SIG-M5 treated with dmso at 0.1 percent for 504 hours (cell line): ENCODE results near the gene EYS.
"Not testable (repeated sequence)": the region's sequence is repeated elsewhere in the genome, so short reads cannot be mapped to it uniquely, and the experiment has no call there.

Experiments used
- DNase-seq: peaks from one replicate; lab custom pipeline; 2025; ENCODE audit not compliant: unreplicated experiment; lab: John Stamatoyannopoulos, UW

EYS gene

GRCh38 chr6:64497634-64498033 lies 1209.4 kb downstream of the EYS start:
- no peak for DNase-seq

GRCh38 chr6:64489763-64490162 lies 1217.3 kb downstream of the EYS start:
- no peak for DNase-seq

- DNase-seq = no peak
Measured at GRCh38 chr6:64486578-64487351, 1220.3 kb downstream of the EYS start.

- no peak for DNase-seq
Measured at GRCh38 chr6:64483956-64484499, 1223.0 kb downstream of the EYS start.

- DNase-seq = no peak
Measured at GRCh38 chr6:64482631-64483030, 1224.4 kb downstream of the EYS start.

GRCh38 chr6:64479134-64479533 lies 1227.9 kb downstream of the EYS start:
- DNase-seq = no peak

- DNase-seq = no peak
Measured at GRCh38 chr6:64477391-64477790, 1229.6 kb downstream of the EYS start.

- no peak for DNase-seq
Measured at GRCh38 chr6:64476935-64477334, 1230.1 kb downstream of the EYS start.

GRCh38 chr6:64469405-64469804 lies 1237.6 kb downstream of the EYS start:
- not testable (repeated sequence) for DNase-seq

- DNase-seq = no peak
Measured at GRCh38 chr6:64467656-64468055, 1239.4 kb downstream of the EYS start.

- DNase-seq = no peak
Measured at GRCh38 chr6:64459411-64459944, 1247.5 kb downstream of the EYS start.

- not testable (repeated sequence) for DNase-seq
Measured at GRCh38 chr6:64448101-64448500, 1258.9 kb downstream of the EYS start.

- DNase-seq = no peak
Measured at GRCh38 chr6:64445038-64445437, 1262.0 kb downstream of the EYS start.

- no peak for DNase-seq
Measured at GRCh38 chr6:64439274-64439673, 1267.8 kb downstream of the EYS start.

GRCh38 chr6:64437996-64438395 lies 1269.0 kb downstream of the EYS start:
- DNase-seq = no peak

- no peak for DNase-seq
Measured at GRCh38 chr6:64429926-64430325, 1277.1 kb downstream of the EYS start.

- no peak for DNase-seq
Measured at GRCh38 chr6:64428186-64428585, 1278.8 kb downstream of the EYS start.

GRCh38 chr6:64415926-64416325 lies 1291.1 kb downstream of the EYS start:
- DNase-seq = no peak

- DNase-seq = no peak
Measured at GRCh38 chr6:64411226-64411625, 1295.8 kb downstream of the EYS start.

GRCh38 chr6:64409948-64410347 lies 1297.1 kb downstream of the EYS start:
- DNase-seq = no peak

GRCh38 chr6:64404396-64404795 lies 1302.6 kb downstream of the EYS start:
- DNase-seq = no peak

GRCh38 chr6:64383277-64383676 lies 1323.7 kb downstream of the EYS start:
- DNase-seq = no peak

- DNase-seq = no peak
Measured at GRCh38 chr6:64376394-64376793, 1330.6 kb downstream of the EYS start.
